ENCODE data around the gene AHCYL2.
"Not testable (repeated sequence)": the region's sequence is repeated elsewhere in the genome, so short reads cannot be mapped to it uniquely, and the experiment has no call there.

The AHCYL2 gene

DNA sequence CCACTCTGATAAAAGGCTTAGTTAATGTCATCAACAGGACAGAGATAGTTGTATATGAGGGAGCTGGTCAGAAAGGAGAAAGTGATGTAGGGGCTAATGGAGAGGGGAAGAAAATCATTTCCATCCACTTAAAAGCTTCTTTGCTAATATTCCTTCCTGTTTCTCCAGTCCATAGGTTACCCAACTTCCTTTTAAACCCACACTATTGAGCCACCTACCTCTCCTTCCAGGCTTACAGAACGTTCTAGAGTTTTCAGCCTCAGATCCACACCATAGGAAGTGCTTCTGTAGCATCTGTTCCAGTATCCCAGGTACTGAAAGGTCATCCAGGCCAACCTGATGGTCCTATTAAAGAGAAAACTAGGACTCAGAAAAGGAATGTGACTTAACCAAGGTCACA lies 237.6 kb downstream of the AHCYL2 start:
- DNase-seq, result no peak

DNA sequence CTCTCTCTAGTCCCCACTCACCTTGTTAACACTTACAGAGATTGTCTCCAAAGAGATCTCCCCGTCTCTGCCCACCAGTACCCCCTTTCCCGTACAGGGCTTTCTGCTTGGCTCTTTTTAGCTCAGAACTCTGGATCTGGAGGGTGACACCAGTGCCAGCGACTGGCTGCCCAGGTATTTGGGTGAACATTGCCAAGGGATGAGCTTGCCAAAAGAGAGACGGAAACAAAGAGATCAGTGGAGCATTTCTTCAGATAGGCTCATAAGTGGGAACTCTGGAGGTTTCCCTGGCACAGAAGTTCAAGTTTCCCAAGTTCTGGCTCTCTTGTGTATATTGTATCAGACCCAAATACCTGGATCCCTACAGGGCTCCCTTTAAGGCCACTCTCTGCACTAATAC lies 239.4 kb downstream of the AHCYL2 start:
- DNase-seq, result no peak

DNA sequence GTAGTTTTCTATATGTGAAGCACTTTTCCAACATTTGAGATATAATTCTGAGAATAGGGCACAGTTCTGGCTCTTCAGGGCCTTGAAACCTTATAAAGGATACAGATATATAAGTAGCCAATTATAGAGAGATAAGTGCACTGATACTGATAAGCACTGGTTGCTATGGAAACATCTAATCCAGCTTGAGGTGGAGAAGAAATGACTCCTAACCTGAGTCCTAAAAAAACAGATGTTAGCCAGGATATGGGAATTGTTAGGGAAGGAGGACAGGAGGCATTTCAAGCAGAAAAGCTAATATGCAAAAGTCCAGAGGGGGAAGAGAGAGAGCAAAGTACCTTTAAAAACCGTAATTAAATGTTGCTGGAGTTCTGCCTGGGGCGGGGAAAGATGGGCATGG lies 240.2 kb downstream of the AHCYL2 start:
- DNase-seq, result no peak

DNA sequence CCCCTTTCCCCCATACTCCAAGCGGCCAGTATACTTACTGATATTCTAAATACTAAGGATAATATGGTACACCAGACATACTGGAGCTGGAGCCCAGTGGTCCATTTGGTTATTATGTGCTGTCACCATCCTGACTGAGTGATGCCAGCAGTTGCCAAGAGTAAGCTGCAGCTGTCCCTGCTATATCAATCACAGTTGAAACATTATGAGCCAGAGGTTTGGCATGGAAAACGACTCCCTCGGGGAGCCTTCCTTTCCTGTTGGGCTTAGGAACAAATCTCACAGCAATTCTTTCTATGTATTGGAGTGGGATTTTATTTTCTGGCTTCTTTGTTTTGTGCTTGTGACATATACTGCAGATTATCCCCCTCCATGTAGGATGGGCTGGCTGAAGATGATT lies 242.0 kb downstream of the AHCYL2 start:
- DNase-seq, result peak; percentile 8

DNA sequence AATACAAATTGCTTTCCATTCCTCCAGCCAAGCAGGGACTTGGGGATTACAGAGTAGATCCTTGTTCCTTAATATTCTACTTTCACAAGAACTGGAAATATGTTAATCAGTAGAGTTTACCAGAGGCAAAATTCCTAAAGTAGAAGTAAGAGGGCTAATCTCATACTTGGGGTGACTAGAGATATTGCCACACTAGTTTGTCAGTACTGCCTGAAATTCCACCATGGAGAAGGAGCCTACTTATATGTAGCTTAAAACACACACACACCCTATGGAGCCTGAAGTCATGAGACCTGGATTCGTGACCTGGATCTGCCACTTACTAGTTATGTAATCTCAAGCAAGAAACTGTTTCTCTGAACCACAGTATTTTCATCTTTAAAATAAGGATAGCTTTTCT lies 243.3 kb downstream of the AHCYL2 start:
- no peak for DNase-seq

DNA sequence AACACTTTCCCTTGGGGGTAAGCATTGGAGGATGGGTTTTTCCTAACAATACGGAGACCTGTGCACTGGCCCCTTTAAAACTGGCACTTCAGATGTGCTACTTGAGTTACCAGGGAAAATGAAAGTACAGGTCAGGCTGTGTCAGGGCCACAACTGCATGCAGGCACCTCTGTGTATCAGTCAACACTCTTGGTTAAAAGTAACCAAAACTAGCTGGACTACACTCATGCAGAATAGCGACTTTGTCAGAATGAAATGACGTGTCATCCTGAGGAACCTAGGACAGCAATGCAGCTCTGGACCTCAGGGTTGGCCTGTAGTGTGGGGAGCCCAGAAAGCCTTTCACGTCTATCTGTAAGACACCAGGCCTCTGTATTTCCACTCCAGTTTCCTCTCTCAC lies 243.7 kb downstream of the AHCYL2 start:
- no peak for DNase-seq

DNA sequence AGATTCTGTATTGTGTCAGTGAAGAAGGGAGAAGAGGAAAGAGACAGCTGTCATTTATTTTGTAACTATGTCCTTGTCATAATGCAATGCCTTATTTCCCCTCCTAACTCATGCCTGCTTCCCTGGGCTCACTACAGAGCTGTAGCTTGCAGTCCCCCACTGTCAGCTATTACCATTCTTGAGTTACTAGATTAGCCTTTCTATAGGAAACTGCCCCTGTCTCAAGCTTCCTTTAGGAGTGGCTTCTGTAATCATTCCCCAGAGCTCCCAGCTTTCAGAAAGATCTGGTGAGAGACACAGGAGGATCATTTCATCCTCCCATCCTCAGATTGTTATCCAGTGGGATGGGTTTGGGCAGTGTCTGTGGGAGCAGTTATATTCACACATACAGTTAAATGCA lies 245.1 kb downstream of the AHCYL2 start:
- DNase-seq, result no peak

DNA sequence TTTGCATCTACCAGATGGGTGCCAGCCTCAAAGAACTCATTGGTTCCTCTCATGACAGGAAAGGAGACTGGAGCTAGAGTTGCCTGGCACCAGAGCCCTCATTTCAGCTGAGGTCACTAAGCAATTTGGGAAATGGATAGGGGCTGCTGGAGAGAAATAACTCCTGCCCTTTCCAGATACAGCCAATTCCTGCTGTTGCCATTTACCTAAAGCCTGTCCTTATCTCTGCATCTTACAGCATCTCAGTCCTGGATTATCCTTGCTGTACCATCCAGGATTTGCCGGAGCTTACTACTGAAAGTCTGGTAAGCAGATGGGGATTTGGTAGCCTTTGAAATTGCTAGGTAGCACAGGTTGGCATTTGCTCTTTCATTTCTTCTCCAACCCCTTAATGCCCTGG lies 245.6 kb downstream of the AHCYL2 start:
- DNase-seq, result no peak

DNA sequence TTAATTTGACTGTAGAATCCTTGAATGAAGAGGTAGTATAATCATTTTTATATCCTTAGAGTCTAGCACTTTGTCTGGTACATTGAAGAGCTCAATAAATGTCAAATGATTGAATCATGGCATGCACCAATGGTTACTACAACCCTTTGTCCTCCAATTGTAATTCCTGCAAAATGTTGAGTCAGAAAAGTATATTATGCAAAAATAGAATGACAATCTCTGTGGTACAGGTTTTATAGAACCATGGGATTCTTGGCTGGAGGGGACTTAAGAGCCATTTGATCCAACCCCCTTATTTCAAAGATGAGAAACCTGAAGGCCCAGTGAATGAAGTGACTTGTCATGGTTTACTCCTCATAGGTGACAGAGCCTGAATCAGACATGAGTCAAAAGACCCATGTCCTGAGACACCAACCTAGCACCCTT lies 246.6 kb downstream of the AHCYL2 start:
- no peak for DNase-seq

DNA sequence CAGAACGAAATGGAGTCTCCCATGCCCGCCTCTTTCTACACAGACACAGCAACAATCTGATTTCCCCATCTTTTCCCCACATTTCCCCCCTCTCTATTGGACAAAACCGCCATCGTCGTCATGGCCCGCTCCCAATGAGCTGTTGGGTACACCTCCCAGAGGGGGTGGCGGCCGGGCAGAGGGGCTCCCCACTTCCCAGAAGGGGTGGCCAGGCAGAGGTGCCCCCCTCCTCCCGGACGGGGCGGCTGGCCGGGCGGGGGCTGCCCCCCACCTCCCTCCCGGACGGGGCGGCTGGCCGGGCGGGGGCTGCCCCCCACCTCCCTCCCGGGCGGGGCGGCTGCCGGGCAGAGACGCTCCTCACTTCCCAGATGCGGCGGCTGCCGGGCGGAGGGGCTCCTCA lies 251.1 kb downstream of the AHCYL2 start:
- not testable (repeated sequence) for DNase-seq

DNA sequence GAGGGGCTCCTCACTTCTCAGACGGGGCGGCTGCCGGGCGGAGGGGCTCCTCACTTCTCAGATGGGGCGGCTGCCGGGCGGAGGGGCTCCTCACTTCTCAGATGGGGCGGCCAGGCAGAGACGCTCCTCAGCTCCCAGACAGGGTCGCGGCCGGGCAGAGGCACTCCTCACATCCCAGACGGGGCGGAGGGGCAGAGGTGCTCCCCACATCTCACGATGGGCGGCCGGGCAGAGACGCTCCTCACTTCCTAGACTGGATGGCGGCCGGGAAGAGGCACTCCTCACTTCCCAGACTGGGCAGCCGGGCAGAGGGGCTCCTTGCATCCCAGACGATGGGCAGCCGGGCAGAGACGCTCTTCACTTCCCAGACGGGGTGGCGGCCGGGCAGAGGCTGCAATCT lies 251.6 kb downstream of the AHCYL2 start:
- DNase-seq, result not testable (repeated sequence)
